Lower leg skin (tissue), 3 donors: ENCODE data around the gene FPR1.

Experiments
- CTCF ChIP-seq, 3 donors: fragments of 450-650 bp; IDR thresholded peaks; one replicate each; pipeline ENCODE4 v1.5.1; 2016; ENCODE audit warnings: antibody characterized with exemption in 3 of 3, mild to moderate bottlenecking in 3 of 3, moderate library complexity in 2 of 3
- POLR2A ChIP-seq, 2 donors: fragments of 450-650 bp; IDR thresholded peaks; one replicate each; pipeline ENCODE4 v1.6.1; 2016 to 2017; ENCODE audit warnings: antibody characterized with exemption in 2 of 2, mild to moderate bottlenecking in 1 of 2, moderate library complexity in 1 of 2

DNA sequence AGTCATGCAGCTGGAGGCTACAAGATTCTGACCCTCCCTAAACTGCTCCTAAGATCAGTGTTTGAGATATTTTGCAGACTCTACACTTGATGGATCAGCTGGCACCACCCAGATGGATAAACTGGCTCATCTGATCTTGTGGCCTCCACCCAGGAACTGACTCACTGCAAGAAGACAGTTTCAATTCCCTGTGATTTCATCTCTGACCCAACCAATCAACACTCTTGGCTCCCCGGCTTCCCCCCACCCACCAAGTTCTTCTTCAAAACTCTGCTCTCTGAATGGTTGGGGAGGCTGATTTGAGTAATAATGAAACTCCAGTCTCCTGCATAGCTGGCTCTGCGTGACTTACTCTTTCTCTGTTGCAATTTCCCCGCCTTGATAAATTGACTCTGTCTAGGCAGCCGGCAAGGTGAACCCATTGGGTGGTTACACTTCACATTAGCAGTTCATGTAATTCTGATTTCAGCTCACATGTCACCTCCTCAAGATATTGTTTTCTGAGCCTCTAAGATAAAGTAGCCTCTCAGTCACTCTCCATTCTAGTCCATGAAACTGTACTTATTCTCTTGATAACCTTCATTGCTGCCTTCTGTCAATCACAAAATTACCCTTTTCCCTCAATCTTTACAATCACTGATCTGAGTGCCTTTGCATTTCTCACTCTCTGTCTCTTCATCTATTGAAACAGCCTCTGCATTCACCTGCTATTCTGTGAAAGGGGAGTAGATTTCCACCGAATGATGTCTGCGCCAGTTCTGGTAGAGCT lies 33.4 kb upstream of the FPR1 start:
- TF ChIP-seq CTCF (IDR thresholded peaks at IDR 0.05) (no peak), POLR2A (IDR thresholded peaks at IDR 0.05) (no peak)
